Ascending aorta (tissue), 2 donors: ENCODE results near the gene ZNF497. TPM values are rescaled to one million over a fixed set of nuclear protein-coding genes. Genes with fewer than 3 reads are reported as not detected.
A peak's percentile ranks its signal among the peaks of the same experiment; 100 is the strongest.

Experiments used
- DNase-seq, 2 donors: peaks; one replicate each; pipeline ENCODE4 v3.0.0-alpha.2; 2019; ENCODE audit warnings: low spot score in 2 of 2
- H3K27ac ChIP-seq, 2 donors: fragments of 200-600 bp; sonication (generic); one replicate each; pipeline ENCODE4 v1.5.1; 2016 to 2017; ENCODE audit warnings: mild to moderate bottlenecking in 1 of 2
- H3K27me3 ChIP-seq: fragments of 200-600 bp; sonication (generic); one replicate; pipeline ENCODE4 v1.5.1; 2017
- H3K36me3 ChIP-seq, 2 donors: fragments of 200-600 bp; sonication (generic); one replicate each; pipeline ENCODE4 v1.5.1; 2016
- H3K4me1 ChIP-seq, 2 donors: fragments of 200-600 bp; sonication (generic); one replicate each; pipeline ENCODE4 v1.5.1; 2016 to 2017; ENCODE audit warnings: mild to moderate bottlenecking in 1 of 2
- H3K4me3 ChIP-seq, 2 donors: fragments of 200-600 bp; sonication (generic); one replicate each; pipeline ENCODE4 v1.5.1; 2016 to 2017; ENCODE audit warnings: mild to moderate bottlenecking in 1 of 2
- H3K9me3 ChIP-seq, 2 donors: fragments of 200-600 bp; sonication (generic); one replicate each; pipeline ENCODE4 v1.5.1; 2016
- CTCF ChIP-seq, 3 experiments: fragments of 200-600 bp in 2 of 3; fragments of 450-650 bp in 1 of 3; sonication (generic) in 2 of 3; IDR thresholded peaks; one replicate each; pipeline ENCODE4 v1.5.1; 2016 to 2019; ENCODE audit warnings: antibody characterized with exemption in 3 of 3, mild to moderate bottlenecking in 1 of 3, moderate library complexity in 1 of 3
- intact Hi-C: fragments of 100-400 bp; cut with DNase I; formaldehyde crosslinking; loops from one replicate; pipeline ENCODE4 v1.15.1; 2023
- total RNA-seq: library from RNA; depleted of rRNA; stranded (reverse); fragments of >200 nt; gene quantifications from one replicate; pipeline ENCODE4 v1.1.0, GENCODE V29; 2016

Gene ZNF497
- total RNA-seq, 1 donor from 2014 or later: not detected

- no peaks in the 10 kb centered on the region for H3K27me3 ChIP-seq
- peaks cover 10 to 28% of the 10 kb centered on the region in 2 donors for H3K4me1 ChIP-seq
- H3K36me3 ChIP-seq: peaks cover 16 to 37% of the 10 kb centered on the region in 2 donors
- no peak for TF ChIP-seq CTCF (IDR thresholded peaks at IDR 0.05)
- no peak for DNase-seq
- peak overlapping the region; percentile 81 to 84 for H3K4me3 ChIP-seq
- no peaks in the 10 kb centered on the region for H3K9me3 ChIP-seq
- intact Hi-C loops: no loop called here
- no peak overlapping the region for H3K27ac ChIP-seq
Observed at GRCh38 chr19:58388175-58388526, 25.6 kb upstream of the ZNF497 start.

GRCh38 chr19:58387338-58388174 is 25.0 kb upstream of the ZNF497 start:
- intact Hi-C loops: loop anchor here (1.0 to 2.0 kb wide), 5 partner anchors 14 to 132 kb away; partner anchors contain the start of genes ZBTB45, ZNF324, ZNF324B and ZNF497
- Histone ChIP-seq H3K9me3 (no peaks in the 10 kb centered on the region), H3K4me1 (peaks cover 10 to 28% of the 10 kb centered on the region in 2 donors), H3K4me3 (peak overlapping the region; percentile 81 to 84), H3K27ac (peak overlapping the region; percentile 55 to 96), H3K36me3 (peaks cover 10 to 31% of the 10 kb centered on the region in 2 donors), H3K27me3 (no peaks in the 10 kb centered on the region)
- no peak for DNase-seq
- TF ChIP-seq CTCF (IDR thresholded peaks at IDR 0.05): no peak

GRCh38 chr19:58386576-58387337 is 24.2 kb upstream of the ZNF497 start, which contains the start of gene RPS5:
TSS of gene RPS5 (plus strand) at chr19:58387269. CDS start at chr19:58388138, 869 bp downstream.
- H3K4me1 ChIP-seq: peaks cover 10 to 31% of the 10 kb centered on the region in 2 donors
- H3K36me3 ChIP-seq: peaks cover 6 to 23% of the 10 kb centered on the region in 2 donors

GRCh38 chr19:58385891-58386575 is 23.5 kb upstream of the ZNF497 start:
- intact Hi-C loops: loop anchor here (1.0 to 2.0 kb wide), 3 partner anchors 54 to 81 kb away; partner anchors contain the start of genes ZNF132, ZNF324 and ZNF324B
- no peak for TF ChIP-seq CTCF (IDR thresholded peaks at IDR 0.05)
- H3K27me3 ChIP-seq: no peaks in the 10 kb centered on the region
- H3K4me1 ChIP-seq: peaks cover 10 to 36% of the 10 kb centered on the region in 2 donors
- H3K4me3 ChIP-seq: peak overlapping the region; percentile 81 to 84
- DNase-seq: no peak
- H3K9me3 ChIP-seq: no peaks in the 10 kb centered on the region
- peaks cover 4 to 18% of the 10 kb centered on the region in 2 donors for H3K36me3 ChIP-seq
- peak overlapping the region; percentile 87 to 96 for H3K27ac ChIP-seq

More at GRCh38 chr19:58386576-58387337, 24.2 kb upstream of the ZNF497 start, which contains the start of gene RPS5:
- Histone ChIP-seq H3K27ac (peak within 1 kb of the TSS; percentile 87 to 96), H3K9me3 (no peaks in the 10 kb centered on the region), H3K27me3 (no peaks in the 10 kb centered on the region), H3K4me3 (peak within 1 kb of the TSS; percentile 81 to 84)
- no peak for TF ChIP-seq CTCF (IDR thresholded peaks at IDR 0.05)
- peak; percentile 87 to 98 for DNase-seq
- intact Hi-C loops: loop anchor here (1.0 to 2.0 kb wide), 6 partner anchors 15 to 133 kb away; partner anchors contain the start of genes ZBTB45, ZNF132, ZNF324 and ZNF324B

GRCh38 chr19:58385313-58385890 is 22.9 kb upstream of the ZNF497 start:
- H3K4me3 ChIP-seq: peak overlapping the region; percentile 81 to 84
- H3K27ac ChIP-seq: peak overlapping the region; percentile 87 to 96
- intact Hi-C loops: no loop called here
- peaks cover 4 to 12% of the 10 kb centered on the region in 2 donors for H3K36me3 ChIP-seq
- H3K9me3 ChIP-seq: no peaks in the 10 kb centered on the region
- H3K4me1 ChIP-seq: peaks cover 10 to 32% of the 10 kb centered on the region in 2 donors
- no peak for DNase-seq
- no peak for TF ChIP-seq CTCF (IDR thresholded peaks at IDR 0.05)
- H3K27me3 ChIP-seq: no peaks in the 10 kb centered on the region
